ENCODE data around the gene ERF.

GRCh38 chr19:42292963-42293362 lies 38.0 kb upstream of the ERF start:
- TF ChIP-seq, protein P1, sequence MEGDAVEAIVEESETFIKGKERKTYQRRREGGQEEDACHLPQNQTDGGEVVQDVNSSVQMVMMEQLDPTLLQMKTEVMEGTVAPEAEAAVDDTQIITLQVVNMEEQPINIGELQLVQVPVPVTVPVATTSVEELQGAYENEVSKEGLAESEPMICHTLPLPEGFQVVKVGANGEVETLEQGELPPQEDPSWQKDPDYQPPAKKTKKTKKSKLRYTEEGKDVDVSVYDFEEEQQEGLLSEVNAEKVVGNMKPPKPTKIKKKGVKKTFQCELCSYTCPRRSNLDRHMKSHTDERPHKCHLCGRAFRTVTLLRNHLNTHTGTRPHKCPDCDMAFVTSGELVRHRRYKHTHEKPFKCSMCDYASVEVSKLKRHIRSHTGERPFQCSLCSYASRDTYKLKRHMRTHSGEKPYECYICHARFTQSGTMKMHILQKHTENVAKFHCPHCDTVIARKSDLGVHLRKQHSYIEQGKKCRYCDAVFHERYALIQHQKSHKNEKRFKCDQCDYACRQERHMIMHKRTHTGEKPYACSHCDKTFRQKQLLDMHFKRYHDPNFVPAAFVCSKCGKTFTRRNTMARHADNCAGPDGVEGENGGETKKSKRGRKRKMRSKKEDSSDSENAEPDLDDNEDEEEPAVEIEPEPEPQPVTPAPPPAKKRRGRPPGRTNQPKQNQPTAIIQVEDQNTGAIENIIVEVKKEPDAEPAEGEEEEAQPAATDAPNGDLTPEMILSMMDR (IDR thresholded peaks at IDR 0.05; ENCODE audit: low read depth, low read length, poor library complexity, severe bottlenecking) = no peak
- no peak for TF ChIP-seq EZH2phosphoT487 (IDR thresholded peaks at IDR 0.05; ENCODE audit: borderline replicate concordance, low read length)

Data from DOHH2 (cell line).